Testis (tissue), 3 donors: ENCODE results near the gene FSTL4. TPM values are rescaled to one million over a fixed set of nuclear protein-coding genes. Genes with fewer than 3 reads are reported as not detected.

Experiments
- DNase-seq: peaks from one replicate; pipeline ENCODE4 v3.0.0-alpha.2; 2019
- H3K27ac ChIP-seq, 2 donors: fragments of 200-600 bp; sonication (generic); one replicate each; pipeline ENCODE4 v1.5.1; 2019
- H3K27me3 ChIP-seq: fragments of 200-600 bp; sonication (generic); one replicate; pipeline ENCODE4 v1.5.1; 2019
- H3K36me3 ChIP-seq: fragments of 200-600 bp; sonication (generic); one replicate; pipeline ENCODE4 v1.5.1; 2017; ENCODE audit warnings: low read depth; ENCODE audit errors: missing control alignments
- H3K4me1 ChIP-seq: fragments of 200-600 bp; sonication (generic); one replicate; pipeline ENCODE4 v1.5.1; 2019
- H3K4me3 ChIP-seq, 2 donors: fragments of 200-600 bp; sonication (generic); one replicate each; pipeline ENCODE4 v1.5.1; 2017 to 2019
- H3K9me3 ChIP-seq: fragments of 200-600 bp; sonication (generic); one replicate; pipeline ENCODE4 v1.5.1; 2017
- POLR2A ChIP-seq: fragments of 450-650 bp; IDR thresholded peaks from one replicate; pipeline ENCODE4 v1.6.1; 2017; ENCODE audit warnings: antibody characterized with exemption, mild to moderate bottlenecking, moderate library complexity
- WGBS, 2 donors: methylation state at CpG; one replicate each; pipeline ENCODE4 v1.1.5; 2018; 5-methylcytosine and 5-hydroxymethylcytosine counted together
- intact Hi-C: fragments of 100-400 bp; cut with DNase I; formaldehyde crosslinking; loops from one replicate; pipeline ENCODE4 v1.15.1; 2023; ENCODE audit warnings: low total_unique reads
- polyA plus RNA-seq: library from polyadenylated mRNA; stranded (reverse); fragments of 350-450 nt; fragmentation: Illumina TruSeq; extraction: RNeasy Lipid Tissue Mini Kit (QIAGEN cat#74804); gene quantifications from one replicate; pipeline ENCODE4 v1.2.3, GENCODE V29; 2014; ENCODE audit warnings: low read depth, low replicate concordance; ENCODE audit not compliant: insufficient read depth
- total RNA-seq, 2 donors: library from RNA; depleted of rRNA; stranded (reverse); fragments of >200 nt; gene quantifications; one replicate each; pipeline ENCODE4 v1.2.3, GENCODE V29; 2016
- TF ChIP-seq, protein P1 (sequence below), 3 experiments: fragments of 450-650 bp in 2 of 3; fragments of 200-600 bp in 1 of 3; sonication (generic) in 1 of 3; IDR thresholded peaks; one replicate each; pipeline ENCODE4 v1.5.1; 2016 to 2019; ENCODE audit warnings: antibody characterized with exemption in 3 of 3, mild to moderate bottlenecking in 2 of 3, moderate library complexity in 1 of 3

The FSTL4 gene
- total and polyA plus RNA-seq, 3 donors from 2014 or later: 7.1 to 8.6 (median 7.4) TPM

DNA sequence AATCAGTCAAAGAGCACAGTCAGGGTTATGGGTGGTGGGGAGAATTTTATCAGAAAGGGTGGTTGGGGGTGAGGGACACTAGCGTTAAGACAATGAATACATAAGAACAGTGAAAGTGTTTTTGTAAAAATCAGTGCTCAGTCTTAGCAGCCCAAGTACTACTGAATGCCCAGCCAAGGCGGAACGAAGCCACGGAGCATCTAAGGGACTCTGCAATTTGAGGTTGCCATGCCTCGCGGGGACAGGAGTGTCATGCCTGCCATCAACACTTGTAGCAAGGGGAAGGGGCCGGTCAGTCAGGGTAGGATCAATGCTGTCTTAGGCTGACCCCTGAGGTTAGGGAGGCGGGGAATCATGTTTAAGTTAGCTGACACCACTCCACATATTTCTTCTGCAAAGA is 13.3 kb downstream of the FSTL4 start:
- Histone ChIP-seq H3K27me3 (no peaks in the 10 kb centered on the region), H3K9me3 (no peaks in the 10 kb centered on the region), H3K36me3 (no peaks in the 10 kb centered on the region), H3K4me1 (no peaks in the 10 kb centered on the region), H3K27ac (no peak overlapping the region), H3K4me3 (no peak overlapping the region)
- 87 to 89% methylated on average over 8 of the region's 8 CpGs for WGBS, 2 donors
- intact Hi-C loops: no loop called here
- no peak for DNase-seq
- TF ChIP-seq, protein P1, sequence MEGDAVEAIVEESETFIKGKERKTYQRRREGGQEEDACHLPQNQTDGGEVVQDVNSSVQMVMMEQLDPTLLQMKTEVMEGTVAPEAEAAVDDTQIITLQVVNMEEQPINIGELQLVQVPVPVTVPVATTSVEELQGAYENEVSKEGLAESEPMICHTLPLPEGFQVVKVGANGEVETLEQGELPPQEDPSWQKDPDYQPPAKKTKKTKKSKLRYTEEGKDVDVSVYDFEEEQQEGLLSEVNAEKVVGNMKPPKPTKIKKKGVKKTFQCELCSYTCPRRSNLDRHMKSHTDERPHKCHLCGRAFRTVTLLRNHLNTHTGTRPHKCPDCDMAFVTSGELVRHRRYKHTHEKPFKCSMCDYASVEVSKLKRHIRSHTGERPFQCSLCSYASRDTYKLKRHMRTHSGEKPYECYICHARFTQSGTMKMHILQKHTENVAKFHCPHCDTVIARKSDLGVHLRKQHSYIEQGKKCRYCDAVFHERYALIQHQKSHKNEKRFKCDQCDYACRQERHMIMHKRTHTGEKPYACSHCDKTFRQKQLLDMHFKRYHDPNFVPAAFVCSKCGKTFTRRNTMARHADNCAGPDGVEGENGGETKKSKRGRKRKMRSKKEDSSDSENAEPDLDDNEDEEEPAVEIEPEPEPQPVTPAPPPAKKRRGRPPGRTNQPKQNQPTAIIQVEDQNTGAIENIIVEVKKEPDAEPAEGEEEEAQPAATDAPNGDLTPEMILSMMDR (IDR thresholded peaks at IDR 0.05): no peak
- no peak for TF ChIP-seq POLR2A

DNA sequence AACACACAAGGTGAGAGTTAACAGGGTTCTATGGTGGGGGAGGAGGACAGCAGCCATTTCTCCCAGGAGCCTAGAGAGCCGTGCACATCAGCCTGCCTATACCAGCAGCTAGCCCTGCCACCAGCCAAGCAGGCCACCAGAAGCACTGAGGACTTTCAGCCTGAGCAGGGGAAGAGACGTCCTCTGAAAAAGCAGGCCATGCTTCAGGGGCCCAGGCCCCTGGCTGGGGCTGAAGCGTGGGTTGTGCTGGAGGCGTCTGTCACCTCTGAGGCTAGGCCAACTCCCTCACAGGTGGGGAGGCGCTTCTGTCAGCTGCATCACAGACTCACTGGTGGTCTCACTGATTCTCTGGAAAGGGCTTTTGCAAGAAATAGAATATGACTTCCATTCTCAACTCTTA is 16.3 kb downstream of the FSTL4 start:
- Histone ChIP-seq H3K4me1 (no peaks in the 10 kb centered on the region), H3K36me3 (no peaks in the 10 kb centered on the region), H3K27me3 (no peaks in the 10 kb centered on the region), H3K4me3 (no peak overlapping the region), H3K27ac (no peak overlapping the region), H3K9me3 (no peaks in the 10 kb centered on the region)
- no peak for DNase-seq
- 83 to 92% methylated on average over 5 of the region's 5 CpGs for WGBS, 2 donors
- intact Hi-C loops: no loop called here
- no peak for TF ChIP-seq POLR2A
- TF ChIP-seq, protein P1 (IDR thresholded peaks at IDR 0.05): no peak

DNA sequence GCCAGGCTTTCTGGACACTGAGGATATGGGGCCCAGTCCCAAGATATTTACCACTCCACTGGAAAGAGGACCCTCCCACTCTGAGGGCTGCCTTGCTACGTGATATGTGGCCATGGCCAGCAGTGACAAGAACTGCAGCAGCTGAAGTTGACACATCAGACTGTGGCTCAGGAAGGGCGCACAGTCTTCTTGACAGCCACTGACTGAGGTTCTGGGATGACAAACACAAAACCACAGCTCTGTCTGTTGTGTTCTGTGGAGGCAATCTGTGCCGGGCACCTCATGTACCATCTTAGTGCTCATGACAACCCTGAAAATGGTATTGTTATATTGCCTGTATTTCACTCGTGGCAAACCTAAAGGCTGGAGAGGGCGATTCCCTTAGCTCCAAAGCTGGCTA is 16.9 kb downstream of the FSTL4 start:
- TF ChIP-seq, protein P1 (IDR thresholded peaks at IDR 0.05): no peak
- no peak for TF ChIP-seq POLR2A
- Histone ChIP-seq H3K9me3 (no peaks in the 10 kb centered on the region), H3K4me3 (no peak overlapping the region), H3K27ac (no peak overlapping the region), H3K4me1 (no peaks in the 10 kb centered on the region), H3K36me3 (no peaks in the 10 kb centered on the region), H3K27me3 (no peaks in the 10 kb centered on the region)
- intact Hi-C loops: no loop called here
- 84 to 87% methylated on average over 4 to 5 of the region's 5 CpGs for WGBS, 2 donors
- no peak for DNase-seq

DNA sequence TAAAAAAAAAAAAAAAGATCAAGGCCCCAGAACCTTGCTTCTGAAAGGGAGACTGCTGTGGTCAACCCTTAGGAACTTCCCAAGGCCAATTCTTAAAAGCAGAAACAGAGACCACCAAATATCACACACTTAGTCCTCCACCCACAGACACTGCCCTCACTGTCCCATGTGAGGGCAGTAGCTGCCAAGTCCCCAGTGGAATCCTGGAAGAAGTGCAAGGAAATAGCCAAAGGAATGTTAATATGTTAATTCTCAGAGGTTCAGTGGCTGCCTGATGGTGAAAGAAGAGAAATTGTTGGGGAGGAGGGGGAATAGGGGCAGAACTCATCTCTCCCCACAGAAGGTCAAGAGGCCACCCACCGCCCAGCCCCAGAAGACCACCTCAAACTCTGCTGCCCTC is 23.1 kb downstream of the FSTL4 start:
- no peaks in the 10 kb centered on the region for H3K4me1 ChIP-seq
- TF ChIP-seq, protein P1 (IDR thresholded peaks at IDR 0.05): no peak
- no peak for TF ChIP-seq POLR2A

DNA sequence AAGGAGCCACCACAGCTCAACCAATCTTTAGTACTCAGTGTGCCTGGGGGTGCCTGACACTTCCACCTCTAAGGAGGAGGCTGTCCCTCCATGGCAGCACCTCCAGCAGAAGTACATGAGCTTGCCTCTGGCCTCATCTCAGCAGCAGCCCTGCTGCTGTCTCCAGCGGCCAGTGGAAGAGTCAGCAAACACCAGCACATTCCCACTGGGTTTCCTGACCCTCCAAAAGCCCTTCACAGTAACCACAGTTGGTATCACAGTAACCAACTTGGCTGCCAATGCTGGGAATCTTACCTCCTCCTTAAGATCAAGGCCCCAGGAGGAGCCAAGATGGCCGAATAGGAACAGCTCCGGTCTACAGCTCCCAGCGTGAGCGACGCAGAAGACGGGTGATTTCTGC is 29.4 kb downstream of the FSTL4 start:
- WGBS, 2 donors: 89 to 90% methylated on average over 3 to 5 of the region's 7 CpGs
- no peaks in the 10 kb centered on the region for H3K36me3 ChIP-seq
- no peaks in the 10 kb centered on the region for H3K4me1 ChIP-seq
- TF ChIP-seq, protein P1 (IDR thresholded peaks at IDR 0.05): no peak
- TF ChIP-seq POLR2A: no peak
- intact Hi-C loops: no loop called here
- H3K9me3 ChIP-seq: no peaks in the 10 kb centered on the region
- no peak for DNase-seq
- H3K4me3 ChIP-seq: no peak overlapping the region
- H3K27ac ChIP-seq: no peak overlapping the region
- no peaks in the 10 kb centered on the region for H3K27me3 ChIP-seq

More for the DNA sequence above, 23.1 kb downstream of the FSTL4 start:
- Histone ChIP-seq H3K27ac (no peak overlapping the region), H3K9me3 (no peaks in the 10 kb centered on the region), H3K27me3 (no peaks in the 10 kb centered on the region), H3K36me3 (no peaks in the 10 kb centered on the region), H3K4me3 (no peak overlapping the region)
- DNase-seq: no peak
- WGBS, 2 donors: 77 to 78% methylated on average over 1 of the region's 1 CpG
- intact Hi-C loops: no loop called here
